Testis (tissue), 2 donors: ENCODE data around the gene SEC22A.

Experiments used
- CTCF ChIP-seq, 3 experiments: fragments of 450-650 bp in 2 of 3; fragments of 200-600 bp in 1 of 3; sonication (generic) in 1 of 3; IDR thresholded peaks; one replicate each; pipeline ENCODE4 v1.5.1; 2016 to 2019; ENCODE audit warnings: antibody characterized with exemption in 3 of 3, mild to moderate bottlenecking in 2 of 3, moderate library complexity in 1 of 3
- POLR2A ChIP-seq: fragments of 450-650 bp; IDR thresholded peaks from one replicate; pipeline ENCODE4 v1.6.1; 2017; ENCODE audit warnings: antibody characterized with exemption, mild to moderate bottlenecking, moderate library complexity

- TF ChIP-seq CTCF (IDR thresholded peaks at IDR 0.05) (no peak), POLR2A (no peak)
Observed at GRCh38 chr3:123246866-123247265, 45.1 kb downstream of the SEC22A start.
